Cardiac muscle cell (in vitro differentiated cells and primary cell): ENCODE data around the gene FAM43A. TPM values are rescaled to one million over a fixed set of nuclear protein-coding genes. Genes with fewer than 3 reads are reported as not detected.

ENCODE experiments used
- DNase-seq, 2 donors: peaks; one replicate each; pipeline versions ENCODE4 v3.0.0 to v3.0.0-alpha.2; 2010 to 2017; ENCODE audit warnings: low read depth in 1 of 2, low spot score in 1 of 2
- H3K27ac ChIP-seq: fragments of 200-600 bp; sonication (generic); 2 replicates; pipeline ENCODE4 v1.5.1; 2016
- H3K27me3 ChIP-seq: fragments of 200-600 bp; sonication (generic); 2 replicates; pipeline ENCODE4 v1.6.0; 2016; ENCODE audit warnings: control low read depth
- H3K36me3 ChIP-seq: fragments of 200-600 bp; sonication (generic); 2 replicates; pipeline ENCODE4 v1.5.1; 2016; ENCODE audit warnings: control low read depth
- H3K4me1 ChIP-seq: fragments of 200-600 bp; sonication (generic); 2 replicates; pipeline ENCODE4 v1.8.1; 2017; ENCODE audit warnings: low read depth, mild to moderate bottlenecking, mixed run types
- H3K4me3 ChIP-seq: fragments of 200-600 bp; sonication (generic); 2 replicates; pipeline ENCODE4 v1.5.1; 2016; ENCODE audit warnings: mild to moderate bottlenecking
- H3K9me3 ChIP-seq: fragments of 200-600 bp; sonication (generic); 2 replicates; pipeline ENCODE4 v1.5.1; 2017; ENCODE audit warnings: low read depth, mild to moderate bottlenecking, control low read depth
- CTCF ChIP-seq: IDR thresholded peaks from 2 replicates; pipeline ENCODE4 v1.5.1; 2012; ENCODE audit warnings: low read depth, mild to moderate bottlenecking, low read length
- polyA plus RNA-seq: library from polyadenylated mRNA; unstranded; fragments of >200 nt; fragmentation: Nextera tagmentation; extraction: Ambion mirVana; gene quantifications from 2 replicates; pipeline ENCODE4 v1.2.1, GENCODE V29; 2016
- total RNA-seq: library from RNA; depleted of rRNA; stranded (reverse); fragments of >200 nt; gene quantifications from 2 replicates; pipeline ENCODE4 v1.2.3, GENCODE V29; 2016

FAM43A gene
- total and polyA plus RNA-seq, 2 experiments from 2014 or later: 4.9 to 18.3 TPM

DNA sequence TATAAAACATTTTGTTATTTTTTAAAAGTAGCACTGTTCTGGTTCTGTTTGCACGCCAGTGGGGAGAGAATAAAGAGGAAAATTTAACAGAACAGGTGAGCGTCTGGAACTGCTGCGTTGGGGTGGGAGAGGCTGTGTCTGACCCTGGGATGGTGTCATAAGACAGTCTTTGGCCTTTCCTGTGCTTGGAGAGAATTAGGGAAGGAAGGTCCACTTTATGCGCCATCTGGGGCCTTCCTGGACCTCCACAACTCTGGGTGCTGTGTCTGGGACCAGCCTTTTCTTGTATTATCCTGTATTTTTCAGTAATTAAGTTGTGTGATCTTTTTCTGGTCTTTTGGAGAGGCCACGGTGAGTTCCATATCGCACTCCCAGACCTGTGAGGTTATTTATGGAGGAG is 3.3 kb downstream of the FAM43A start:
- TF ChIP-seq CTCF: no peak
- H3K9me3 ChIP-seq: no peaks in the 10 kb centered on the region
- H3K4me1 ChIP-seq: peaks cover 14% of the 10 kb centered on the region
- H3K27ac ChIP-seq: peak overlapping the region; percentile 71
- no peaks in the 10 kb centered on the region for H3K36me3 ChIP-seq
- no peak overlapping the region for H3K4me3 ChIP-seq
- no peak for DNase-seq
- no peaks in the 10 kb centered on the region for H3K27me3 ChIP-seq

- peak in 1 of 2 donors; percentile 64 for DNase-seq
- no peak for TF ChIP-seq CTCF
- Histone ChIP-seq H3K36me3 (no peaks in the 10 kb centered on the region), H3K9me3 (no peaks in the 10 kb centered on the region), H3K27me3 (no peaks in the 10 kb centered on the region), H3K27ac (peak overlapping the region; percentile 71), H3K4me1 (peaks cover 14% of the 10 kb centered on the region), H3K4me3 (no peak overlapping the region)
These were observed 3.8 kb downstream of the FAM43A start for GRCh38 chr3:194689493-194689944.

GRCh38 chr3:194690501-194691372 is 5.1 kb downstream of the FAM43A start:
- Histone ChIP-seq H3K27ac (peak overlapping the region; percentile 20), H3K4me1 (peaks cover 14% of the 10 kb centered on the region), H3K4me3 (no peak overlapping the region), H3K36me3 (no peaks in the 10 kb centered on the region), H3K9me3 (no peaks in the 10 kb centered on the region), H3K27me3 (no peaks in the 10 kb centered on the region)
- no peak for TF ChIP-seq CTCF
- DNase-seq: peak in 1 of 2 donors; percentile 36

DNA sequence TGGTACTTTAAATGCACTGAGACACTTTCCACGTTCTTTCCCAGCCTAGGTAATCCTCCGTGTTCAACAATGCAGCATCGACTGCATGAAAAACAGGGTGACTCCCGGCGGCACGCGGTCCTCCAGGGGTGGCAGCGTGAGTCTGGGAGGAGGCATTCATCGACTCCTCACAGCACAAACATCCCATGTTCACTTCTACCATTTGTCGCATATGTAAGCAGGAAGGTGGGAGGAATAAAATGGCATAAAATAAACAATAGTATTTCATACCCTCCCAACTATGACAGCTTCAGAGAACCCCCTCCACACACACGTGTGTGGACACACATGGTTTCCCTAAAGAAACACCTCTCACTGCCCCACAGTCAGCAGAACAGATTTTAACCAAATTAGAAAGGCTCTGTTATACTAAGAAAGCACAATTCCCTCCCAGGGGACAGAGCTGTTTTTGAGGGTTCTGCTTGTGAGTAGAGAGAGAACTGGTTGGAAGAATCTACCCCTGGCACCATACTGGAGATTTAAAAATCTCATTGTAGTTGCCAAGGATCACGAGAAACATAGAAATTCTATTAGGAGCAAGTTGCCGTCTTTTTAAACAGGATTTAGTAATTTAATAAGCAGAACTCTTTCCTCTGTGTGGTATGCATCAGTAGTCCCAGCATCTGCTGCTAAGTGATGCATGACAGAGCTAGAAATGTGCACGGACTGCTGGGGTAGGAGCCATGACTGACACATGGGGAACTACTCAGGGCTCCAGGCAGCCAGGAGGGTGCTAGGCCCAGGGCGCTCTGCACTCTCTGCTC is 6.0 kb downstream of the FAM43A start:
- H3K27ac ChIP-seq: no peak overlapping the region

GRCh38 chr3:194696702-194697101 is 11.0 kb downstream of the FAM43A start:
- Histone ChIP-seq H3K4me3 (no peak overlapping the region), H3K27me3 (no peaks in the 10 kb centered on the region), H3K27ac (no peak overlapping the region), H3K4me1 (no peaks in the 10 kb centered on the region), H3K9me3 (no peaks in the 10 kb centered on the region), H3K36me3 (no peaks in the 10 kb centered on the region)
- DNase-seq: no peak
- no peak for TF ChIP-seq CTCF

More for the DNA sequence above, 6.0 kb downstream of the FAM43A start:
- DNase-seq: no peak
- Histone ChIP-seq H3K36me3 (no peaks in the 10 kb centered on the region), H3K4me3 (no peak overlapping the region), H3K4me1 (peaks cover 14% of the 10 kb centered on the region), H3K9me3 (no peaks in the 10 kb centered on the region), H3K27me3 (no peaks in the 10 kb centered on the region)
- TF ChIP-seq CTCF: no peak
